Loucy (cell line): ENCODE measurements around the gene TAF1B.

Experiments used
- H2AFZ ChIP-seq: fragments of 200-600 bp; sonication (generic); 2 replicates; pipeline ENCODE4 v1.6.0; 2016; ENCODE audit warnings: antibody characterized with exemption, mild to moderate bottlenecking, low read length, moderate library complexity
- H3F3A ChIP-seq: fragments of 200-600 bp; 2 replicates; pipeline ENCODE4 v1.6.0; 2016; ENCODE audit warnings: antibody characterized with exemption, low read depth, mild to moderate bottlenecking
- H3K27me3 ChIP-seq: fragments of 200-600 bp; sonication (generic); 2 replicates; pipeline ENCODE4 v1.6.1; 2014; ENCODE audit warnings: low read length, mild to moderate bottlenecking; ENCODE audit not compliant: insufficient read depth, poor library complexity, severe bottlenecking
- H3K36me3 ChIP-seq: fragments of 200-600 bp; sonication (generic); 2 replicates; pipeline ENCODE4 v1.6.1; 2016; ENCODE audit warnings: low read length; ENCODE audit not compliant: insufficient read depth
- H3K4me1 ChIP-seq: fragments of 200-600 bp; sonication (generic); 2 replicates; pipeline ENCODE4 v1.5.1; 2014; ENCODE audit warnings: low read length, mild to moderate bottlenecking; ENCODE audit not compliant: insufficient read depth, poor library complexity, severe bottlenecking
- H3K4me2 ChIP-seq: fragments of 200-600 bp; sonication (generic); 2 replicates; pipeline ENCODE4 v1.6.0; 2014; ENCODE audit warnings: antibody characterized with exemption, low read length, low read depth, mild to moderate bottlenecking; ENCODE audit not compliant: poor library complexity, severe bottlenecking
- H3K4me3 ChIP-seq: fragments of 200-600 bp; sonication (generic); 2 replicates; pipeline ENCODE4 v1.5.1; 2014; ENCODE audit warnings: low read length, mild to moderate bottlenecking, mixed read lengths; ENCODE audit not compliant: poor library complexity, severe bottlenecking
- H3K79me2 ChIP-seq: fragments of 200-600 bp; sonication (generic); 2 replicates; pipeline ENCODE4 v1.6.1; 2014; ENCODE audit warnings: low read length; ENCODE audit not compliant: insufficient read depth
- H3K9ac ChIP-seq: fragments of 200-600 bp; sonication (generic); 2 replicates; pipeline ENCODE4 v1.6.0; 2014; ENCODE audit warnings: mild to moderate bottlenecking, low read depth, low read length, moderate library complexity; ENCODE audit not compliant: poor library complexity, severe bottlenecking
- H3K9me2 ChIP-seq: fragments of 200-600 bp; sonication (generic); replicated peaks from 2 replicates; pipeline ENCODE4 v1.6.1; 2016; ENCODE audit warnings: low read depth, low read length, mixed read lengths
- H3K9me3 ChIP-seq: fragments of 200-600 bp; sonication (generic); 2 replicates; pipeline ENCODE4 v1.6.1; 2014; ENCODE audit warnings: mild to moderate bottlenecking, antibody characterized with exemption, low read length, low read depth; ENCODE audit not compliant: insufficient read depth
- H4K20me1 ChIP-seq: fragments of 200-600 bp; sonication (generic); 2 replicates; pipeline ENCODE4 v1.6.0; 2014; ENCODE audit warnings: antibody characterized with exemption, low read length, mild to moderate bottlenecking; ENCODE audit not compliant: insufficient read depth, poor library complexity, severe bottlenecking
- EZH2phosphoT487 ChIP-seq: fragments of 200-600 bp; IDR thresholded peaks from 2 replicates; pipeline ENCODE4 v1.6.1; 2018; ENCODE audit warnings: antibody characterized with exemption, mild to moderate bottlenecking, moderate library complexity, borderline replicate concordance
- TF ChIP-seq, protein P1 (sequence below): fragments of 200-600 bp; sonication (generic); conservative IDR thresholded peaks from 2 replicates; pipeline ENCODE4 v1.5.1; 2014; ENCODE audit warnings: mild to moderate bottlenecking, antibody characterized with exemption, low read length

TAF1B gene

DNA sequence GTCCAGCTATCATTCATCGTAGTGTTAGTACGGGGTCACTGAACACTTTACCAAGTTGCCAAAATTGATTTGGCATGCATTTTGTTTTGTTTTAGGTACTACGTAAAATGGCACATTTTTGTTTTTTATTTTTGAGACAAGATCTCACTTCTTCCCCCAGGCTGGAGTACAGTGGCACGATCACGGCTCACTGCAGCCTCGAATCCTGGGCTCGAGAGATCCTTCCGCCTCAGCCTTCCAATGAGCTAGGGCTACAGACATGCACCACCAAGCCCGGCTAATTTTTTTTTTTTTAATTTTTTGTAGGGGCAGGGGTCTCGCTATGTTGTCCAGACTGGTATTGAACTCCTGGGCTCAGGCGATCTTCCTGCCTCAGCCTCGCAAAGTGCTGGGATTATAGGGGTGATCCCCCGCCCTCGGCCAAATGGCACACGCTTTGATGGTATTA is 786 bp downstream of the TAF1B start:
- Histone ChIP-seq H3F3A (peaks cover 5% of the 10 kb centered on the region; the same call in 1 of the 2 replicates), H3K79me2 (peaks cover 52% of the 10 kb centered on the region), H4K20me1 (no peaks in the 10 kb centered on the region), H3K36me3 (no peaks in the 10 kb centered on the region), H3K9me2 (no peaks in the 10 kb centered on the region), H3K27me3 (no peaks in the 10 kb centered on the region), H3K4me2 (peak overlapping the region; percentile 93), H3K4me3 (peak overlapping the region; percentile 90), H3K9me3 (no peaks in the 10 kb centered on the region), H3K4me1 (peaks cover 56% of the 10 kb centered on the region), H3K9ac (peak overlapping the region; percentile 83), H2AFZ (peak overlapping the region; percentile 86)
- TF ChIP-seq EZH2phosphoT487: no peak
- TF ChIP-seq, protein P1, sequence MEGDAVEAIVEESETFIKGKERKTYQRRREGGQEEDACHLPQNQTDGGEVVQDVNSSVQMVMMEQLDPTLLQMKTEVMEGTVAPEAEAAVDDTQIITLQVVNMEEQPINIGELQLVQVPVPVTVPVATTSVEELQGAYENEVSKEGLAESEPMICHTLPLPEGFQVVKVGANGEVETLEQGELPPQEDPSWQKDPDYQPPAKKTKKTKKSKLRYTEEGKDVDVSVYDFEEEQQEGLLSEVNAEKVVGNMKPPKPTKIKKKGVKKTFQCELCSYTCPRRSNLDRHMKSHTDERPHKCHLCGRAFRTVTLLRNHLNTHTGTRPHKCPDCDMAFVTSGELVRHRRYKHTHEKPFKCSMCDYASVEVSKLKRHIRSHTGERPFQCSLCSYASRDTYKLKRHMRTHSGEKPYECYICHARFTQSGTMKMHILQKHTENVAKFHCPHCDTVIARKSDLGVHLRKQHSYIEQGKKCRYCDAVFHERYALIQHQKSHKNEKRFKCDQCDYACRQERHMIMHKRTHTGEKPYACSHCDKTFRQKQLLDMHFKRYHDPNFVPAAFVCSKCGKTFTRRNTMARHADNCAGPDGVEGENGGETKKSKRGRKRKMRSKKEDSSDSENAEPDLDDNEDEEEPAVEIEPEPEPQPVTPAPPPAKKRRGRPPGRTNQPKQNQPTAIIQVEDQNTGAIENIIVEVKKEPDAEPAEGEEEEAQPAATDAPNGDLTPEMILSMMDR: no peak

- H3K4me1 ChIP-seq: peaks cover 62% of the 10 kb centered on the region
- peak overlapping the region; percentile 83 for H3K9ac ChIP-seq
- H3K9me3 ChIP-seq: no peaks in the 10 kb centered on the region
- no peak overlapping the region for H2AFZ ChIP-seq
- H3K4me3 ChIP-seq: peak overlapping the region; percentile 90
- no peaks in the 10 kb centered on the region for H4K20me1 ChIP-seq
- H3K36me3 ChIP-seq: 0 out of 2 replicates have a peak, but pooled peaks cover 4% of the 10 kb centered on the region
- TF ChIP-seq, protein P1: no peak
- no peak for TF ChIP-seq EZH2phosphoT487
- H3K79me2 ChIP-seq: peaks cover 57% of the 10 kb centered on the region
- H3F3A ChIP-seq: peaks cover 5% of the 10 kb centered on the region; the same call in 1 of the 2 replicates
- no peaks in the 10 kb centered on the region for H3K9me2 ChIP-seq
- peak overlapping the region; percentile 93 for H3K4me2 ChIP-seq
- no peaks in the 10 kb centered on the region for H3K27me3 ChIP-seq
Measured at GRCh38 chr2:9844576-9844975, 1.3 kb downstream of the TAF1B start.

DNA sequence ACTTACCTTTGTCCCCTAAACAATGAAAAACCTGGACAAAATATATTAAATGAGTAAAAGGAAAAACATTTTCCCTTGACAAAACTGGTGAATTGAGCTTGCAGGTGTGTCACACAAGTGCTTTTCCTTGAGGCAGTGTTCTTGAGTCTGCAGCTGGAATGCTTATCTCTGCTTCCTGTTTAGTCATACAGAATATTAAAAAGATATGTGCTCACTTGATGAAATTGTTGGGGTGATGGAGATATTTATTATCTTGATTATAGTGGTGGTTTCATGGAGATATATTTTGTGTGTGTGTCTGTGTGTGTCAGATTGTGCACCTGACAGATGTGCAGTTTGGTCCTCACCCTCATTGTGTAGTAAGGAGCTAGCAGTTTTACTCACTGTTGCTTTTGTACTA is 3.3 kb downstream of the TAF1B start:
- Histone ChIP-seq H3K4me1 (peaks cover 62% of the 10 kb centered on the region), H3F3A (peaks cover 5% of the 10 kb centered on the region; the same call in 1 of the 2 replicates), H3K4me2 (peak overlapping the region; percentile 93), H3K27me3 (no peaks in the 10 kb centered on the region), H4K20me1 (peaks cover 2% of the 10 kb centered on the region), H3K9ac (peak overlapping the region; percentile 38), H2AFZ (no peak overlapping the region), H3K9me3 (no peaks in the 10 kb centered on the region), H3K4me3 (peak overlapping the region; percentile 90), H3K36me3 (peaks cover 19% of the 10 kb centered on the region), H3K9me2 (no peaks in the 10 kb centered on the region), H3K79me2 (peaks cover 57% of the 10 kb centered on the region)
- TF ChIP-seq, protein P1: no peak
- TF ChIP-seq EZH2phosphoT487: no peak
